ENCODE data around the gene RHBDF2. TPM values are rescaled to one million over a fixed set of nuclear protein-coding genes. Genes with fewer than 3 reads are reported as not detected.

Gene RHBDF2
- total and polyA plus RNA-seq, 2 donors (not counting 3 experiments of a cell fraction or from before 2014, with no cell fraction given), result 25.5 to 38.5 TPM

DNA sequence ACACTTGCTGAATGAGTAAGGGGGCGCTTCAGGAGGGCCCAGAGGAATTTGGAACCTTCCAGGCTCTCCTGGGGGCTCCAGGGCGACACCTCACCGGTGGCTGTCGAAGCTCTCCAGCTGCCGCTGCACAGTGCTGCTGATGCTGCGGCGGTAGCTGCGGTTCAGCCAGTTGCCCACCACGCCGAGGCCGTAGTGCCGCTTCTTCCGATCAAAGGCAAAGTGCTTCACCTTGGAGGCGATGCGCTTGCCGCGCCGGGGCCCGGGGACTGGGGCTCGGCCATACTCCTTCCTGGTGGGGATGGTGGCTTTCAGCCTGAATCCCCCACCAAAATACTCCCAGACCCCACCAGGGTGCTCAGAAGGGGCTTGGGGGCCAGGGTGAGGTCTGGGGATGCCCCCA lies 24.5 kb downstream of the RHBDF2 start:
- H4K20me1 ChIP-seq (replicated peaks; ENCODE audit: control insufficient read depth, extremely low read depth, insufficient read depth, low read length), result no peaks in the 10 kb centered on the region
- FAIRE-seq (no peak), DNase-seq (ENCODE audit: low read depth, low spot score) (no peak)
- peaks cover 0 to 13% of the 10 kb centered on the region in 2 experiments for H3K36me3 ChIP-seq (ENCODE audit: control insufficient read depth in 2 of 2, extremely low read depth in 1 of 2, insufficient read depth in 2 of 2, low read length in 2 of 2)
- no peak overlapping the region for H3K4me3 ChIP-seq (replicated peaks in 1 of 3; ENCODE audit: insufficient read depth in 1 of 3, low read depth in 1 of 3, low read length in 3 of 3)
- TF ChIP-seq EZH2 (IDR thresholded peaks at IDR 0.05; ENCODE audit: borderline replicate concordance, low read depth, low read length, severe bottlenecking) (no peak), POLR2A (IDR thresholded peaks at IDR 0.05; ENCODE audit: low read depth, low read length) (no peak), FOS (IDR thresholded peaks at IDR 0.05; ENCODE audit: borderline replicate concordance, insufficient read depth, low read length) (no peak), JUN (IDR thresholded peaks at IDR 0.05; ENCODE audit: borderline replicate concordance, insufficient read depth, insufficient read length, low read depth) (no peak), GATA2 (IDR thresholded peaks at IDR 0.05; ENCODE audit: insufficient read depth, insufficient read length, low read depth, low read length) (no peak), MYC (IDR thresholded peaks at IDR 0.05; ENCODE audit: low read depth, low read length) (no peak), POLR2AphosphoS5 (IDR thresholded peaks at IDR 0.05; ENCODE audit: insufficient read depth, low read depth, low read length) (no peak)
- TF ChIP-seq, protein P1, sequence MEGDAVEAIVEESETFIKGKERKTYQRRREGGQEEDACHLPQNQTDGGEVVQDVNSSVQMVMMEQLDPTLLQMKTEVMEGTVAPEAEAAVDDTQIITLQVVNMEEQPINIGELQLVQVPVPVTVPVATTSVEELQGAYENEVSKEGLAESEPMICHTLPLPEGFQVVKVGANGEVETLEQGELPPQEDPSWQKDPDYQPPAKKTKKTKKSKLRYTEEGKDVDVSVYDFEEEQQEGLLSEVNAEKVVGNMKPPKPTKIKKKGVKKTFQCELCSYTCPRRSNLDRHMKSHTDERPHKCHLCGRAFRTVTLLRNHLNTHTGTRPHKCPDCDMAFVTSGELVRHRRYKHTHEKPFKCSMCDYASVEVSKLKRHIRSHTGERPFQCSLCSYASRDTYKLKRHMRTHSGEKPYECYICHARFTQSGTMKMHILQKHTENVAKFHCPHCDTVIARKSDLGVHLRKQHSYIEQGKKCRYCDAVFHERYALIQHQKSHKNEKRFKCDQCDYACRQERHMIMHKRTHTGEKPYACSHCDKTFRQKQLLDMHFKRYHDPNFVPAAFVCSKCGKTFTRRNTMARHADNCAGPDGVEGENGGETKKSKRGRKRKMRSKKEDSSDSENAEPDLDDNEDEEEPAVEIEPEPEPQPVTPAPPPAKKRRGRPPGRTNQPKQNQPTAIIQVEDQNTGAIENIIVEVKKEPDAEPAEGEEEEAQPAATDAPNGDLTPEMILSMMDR (IDR thresholded peaks at IDR 0.05; ENCODE audit: extremely low read depth in 1 of 2, insufficient read depth in 1 of 2, low read depth in 1 of 2, low read length in 2 of 2), result no peak
- TF ChIP-seq, protein P2, sequence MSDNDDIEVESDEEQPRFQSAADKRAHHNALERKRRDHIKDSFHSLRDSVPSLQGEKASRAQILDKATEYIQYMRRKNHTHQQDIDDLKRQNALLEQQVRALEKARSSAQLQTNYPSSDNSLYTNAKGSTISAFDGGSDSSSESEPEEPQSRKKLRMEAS (IDR thresholded peaks at IDR 0.05; ENCODE audit: insufficient read depth, insufficient read length), result no peak
- no peak overlapping the region for H3K9ac ChIP-seq (replicated peaks; ENCODE audit: extremely low read depth, insufficient read depth, low read length)
- intact Hi-C loops (cut with micrococcal nuclease) (no loop called here), dilution Hi-C loops (cut with MboI; ENCODE audit: extremely low pct_ligation_motif_present, low sequenced_read_pairs) (no loop called here)
- H3K4me1 ChIP-seq (ENCODE audit: control insufficient read depth, extremely low read depth, insufficient read depth, low read length), result peaks cover 3% of the 10 kb centered on the region
- POLR2A ChIA-PET, result no interaction called here
- no peaks in the 10 kb centered on the region for H3K9me3 ChIP-seq (replicated peaks; ENCODE audit: control insufficient read depth, insufficient read depth, low read length)
- BruUV-seq (replicated peaks), result no TSS peak
- H3K9me1 ChIP-seq (replicated peaks; ENCODE audit: control insufficient read depth, extremely low read depth, insufficient read depth, low read length), result no peaks in the 10 kb centered on the region
- CTCF ChIA-PET, result interaction anchor here (1.5 to 2.1 kb wide), 2 partner anchors 10 to 36 kb away, joined by 3 to 8 read pairs; partner anchors contain the start of gene AANAT
- no peak overlapping the region for H3K4me2 ChIP-seq (ENCODE audit: insufficient read depth, low read length)
- H3K27ac ChIP-seq (ENCODE audit: insufficient read depth, low read depth, low read length), result no peak overlapping the region
- no peaks in the 10 kb centered on the region for H3K27me3 ChIP-seq (ENCODE audit: control insufficient read depth in 2 of 2, insufficient read depth in 2 of 2, low read length in 2 of 2)
- no peaks in the 10 kb centered on the region for H3K79me2 ChIP-seq (ENCODE audit: control insufficient read depth, insufficient read depth, low read length)
- no peak overlapping the region for H2AFZ ChIP-seq (ENCODE audit: low read depth, low read length)
